OCI-M2 (cell line): Measurements from ENCODE around the gene LYPLA2.
"Not testable (repeated sequence)": the region's sequence is repeated elsewhere in the genome, so short reads cannot be mapped to it uniquely, and the experiment has no call there.

Source experiments
- DNase-seq: peaks from one replicate; lab custom pipeline; 2025; ENCODE audit not compliant: unreplicated experiment; lab: John Stamatoyannopoulos, UW

Gene LYPLA2

GRCh38 chr1:23799570-23800399 is 8.8 kb downstream of the LYPLA2 start:
- no peak for DNase-seq

- no peak for DNase-seq
These were observed 9.7 kb downstream of the LYPLA2 start, which contains the start of gene GALE for GRCh38 chr1:23800400-23801337. GALE (minus strand) TSS chr1:23800754; CDS start chr1:23799007, 1,747 bp downstream.

- no peak for DNase-seq
These were observed 10.4 kb downstream of the LYPLA2 start for GRCh38 chr1:23801338-23801748.

- DNase-seq: no peak
These were observed 10.9 kb downstream of the LYPLA2 start for GRCh38 chr1:23801876-23802275.

- not testable (repeated sequence) for DNase-seq
These were observed 11.9 kb downstream of the LYPLA2 start for GRCh38 chr1:23802809-23803342.

GRCh38 chr1:23803674-23804073 is 12.7 kb downstream of the LYPLA2 start:
- no peak for DNase-seq

GRCh38 chr1:23804183-23804835 is 13.4 kb downstream of the LYPLA2 start:
- DNase-seq: no peak

GRCh38 chr1:23805025-23805424 is 14.1 kb downstream of the LYPLA2 start:
- no peak for DNase-seq

GRCh38 chr1:23806280-23806679 is 15.3 kb downstream of the LYPLA2 start:
- no peak for DNase-seq

GRCh38 chr1:23807453-23807852 is 16.5 kb downstream of the LYPLA2 start:
- no peak for DNase-seq

- DNase-seq: peak; percentile 36
These were observed 18.8 kb downstream of the LYPLA2 start for GRCh38 chr1:23809751-23810171.

- DNase-seq: no peak
These were observed 20.0 kb downstream of the LYPLA2 start for GRCh38 chr1:23810818-23811540.

- DNase-seq: no peak
These were observed 23.1 kb downstream of the LYPLA2 start for GRCh38 chr1:23814016-23814415.

GRCh38 chr1:23816361-23816760 is 25.4 kb downstream of the LYPLA2 start:
- no peak for DNase-seq

GRCh38 chr1:23816906-23817305 is 26.0 kb downstream of the LYPLA2 start:
- DNase-seq: no peak

GRCh38 chr1:23817633-23818032 is 26.7 kb downstream of the LYPLA2 start:
- DNase-seq: no peak

- DNase-seq: no peak
These were observed 32.8 kb downstream of the LYPLA2 start for GRCh38 chr1:23823767-23824166.

GRCh38 chr1:23824711-23825075 is 33.7 kb downstream of the LYPLA2 start:
- DNase-seq: no peak

GRCh38 chr1:23825076-23825761 is 34.3 kb downstream of the LYPLA2 start, which contains the start of gene HMGCL:
HMGCL (minus strand) TSS chr1:23825429; CDS start chr1:23825415, 14 bp downstream.
- DNase-seq: no peak
